ENCODE measurements around the gene PLEKHG4B.

DNA sequence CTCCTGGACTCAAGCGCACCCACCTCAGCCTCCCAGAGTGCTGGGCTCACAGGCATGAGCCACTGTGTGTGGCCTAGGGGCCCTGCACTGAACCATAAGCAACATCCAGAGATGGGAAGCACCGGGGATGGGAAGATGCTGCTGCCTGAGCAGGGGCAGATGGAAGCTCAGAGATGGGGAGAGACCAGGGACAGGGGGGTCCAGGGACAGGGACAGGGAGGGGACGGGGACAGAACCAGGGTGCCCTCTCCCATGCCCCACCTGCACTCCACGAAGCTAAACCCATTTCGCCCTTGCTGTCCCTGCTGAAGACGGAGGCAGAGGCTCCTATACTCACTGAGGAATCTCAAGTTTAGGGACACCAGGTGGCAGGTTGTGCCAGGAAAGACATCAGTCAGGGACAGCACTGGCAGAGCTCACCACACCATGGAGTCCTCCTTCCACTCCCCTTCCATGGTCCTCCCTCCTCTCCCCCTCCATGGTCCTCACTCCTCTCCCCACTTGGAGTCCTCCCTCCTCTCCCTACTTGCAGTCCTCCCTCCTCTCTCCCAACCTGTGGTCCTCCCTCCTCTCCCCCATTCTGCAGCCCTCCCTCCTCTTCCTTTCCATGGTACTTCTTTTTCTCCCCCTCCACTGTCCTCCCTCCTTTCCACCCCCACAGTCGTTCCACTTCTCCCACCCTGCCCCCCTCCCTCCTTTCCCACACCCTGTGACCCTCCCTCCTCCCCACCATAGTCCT is 53.8 kb downstream of the PLEKHG4B start:
- TF ChIP-seq, protein P1, sequence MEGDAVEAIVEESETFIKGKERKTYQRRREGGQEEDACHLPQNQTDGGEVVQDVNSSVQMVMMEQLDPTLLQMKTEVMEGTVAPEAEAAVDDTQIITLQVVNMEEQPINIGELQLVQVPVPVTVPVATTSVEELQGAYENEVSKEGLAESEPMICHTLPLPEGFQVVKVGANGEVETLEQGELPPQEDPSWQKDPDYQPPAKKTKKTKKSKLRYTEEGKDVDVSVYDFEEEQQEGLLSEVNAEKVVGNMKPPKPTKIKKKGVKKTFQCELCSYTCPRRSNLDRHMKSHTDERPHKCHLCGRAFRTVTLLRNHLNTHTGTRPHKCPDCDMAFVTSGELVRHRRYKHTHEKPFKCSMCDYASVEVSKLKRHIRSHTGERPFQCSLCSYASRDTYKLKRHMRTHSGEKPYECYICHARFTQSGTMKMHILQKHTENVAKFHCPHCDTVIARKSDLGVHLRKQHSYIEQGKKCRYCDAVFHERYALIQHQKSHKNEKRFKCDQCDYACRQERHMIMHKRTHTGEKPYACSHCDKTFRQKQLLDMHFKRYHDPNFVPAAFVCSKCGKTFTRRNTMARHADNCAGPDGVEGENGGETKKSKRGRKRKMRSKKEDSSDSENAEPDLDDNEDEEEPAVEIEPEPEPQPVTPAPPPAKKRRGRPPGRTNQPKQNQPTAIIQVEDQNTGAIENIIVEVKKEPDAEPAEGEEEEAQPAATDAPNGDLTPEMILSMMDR (conservative IDR thresholded peaks at IDR 0.05; ENCODE audit: low read depth, low read length), result no peak
- TF ChIP-seq EZH2 (IDR thresholded peaks at IDR 0.05; ENCODE audit: low read length, unreplicated experiment), result no peak
